ENCODE results near the gene CNDP2.
A peak's percentile ranks its signal among the peaks of the same experiment; 100 is the strongest.
"Not testable (repeated sequence)": the region's sequence is repeated elsewhere in the genome, so short reads cannot be mapped to it uniquely, and the experiment has no call there.

The CNDP2 gene

GRCh38 chr18:74541703-74542555 lies 45.8 kb downstream of the CNDP2 start:
- DNase-seq = no peak

GRCh38 chr18:74544898-74545297 lies 48.7 kb downstream of the CNDP2 start:
- no peak for DNase-seq

GRCh38 chr18:74546007-74546406 lies 49.8 kb downstream of the CNDP2 start:
- no peak for DNase-seq

GRCh38 chr18:74546751-74547530 lies 50.8 kb downstream of the CNDP2 start:
- DNase-seq = no peak

GRCh38 chr18:74547860-74548259 lies 51.7 kb downstream of the CNDP2 start:
- no peak for DNase-seq

- DNase-seq = no peak
Measured at GRCh38 chr18:74549591-74550104, 53.5 kb downstream of the CNDP2 start.

GRCh38 chr18:74550886-74551285 lies 54.7 kb downstream of the CNDP2 start:
- DNase-seq = no peak

- DNase-seq = no peak
Measured at GRCh38 chr18:74551452-74551851, 55.3 kb downstream of the CNDP2 start.

- peak; percentile 30 for DNase-seq
Measured at GRCh38 chr18:74551936-74552555, 55.9 kb downstream of the CNDP2 start.

GRCh38 chr18:74556126-74556525 lies 60.0 kb downstream of the CNDP2 start:
- no peak for DNase-seq

GRCh38 chr18:74558096-74558495 lies 61.9 kb downstream of the CNDP2 start:
- no peak for DNase-seq

- DNase-seq = no peak
Measured at GRCh38 chr18:74562131-74562730, 66.1 kb downstream of the CNDP2 start.

- no peak for DNase-seq
Measured at GRCh38 chr18:74562775-74563174, 66.6 kb downstream of the CNDP2 start.

- DNase-seq = no peak
Measured at GRCh38 chr18:74563999-74564398, 67.8 kb downstream of the CNDP2 start.

- DNase-seq = not testable (repeated sequence)
Measured at GRCh38 chr18:74565164-74565563, 69.0 kb downstream of the CNDP2 start.

- DNase-seq = not testable (repeated sequence)
Measured at GRCh38 chr18:74565993-74566392, 69.8 kb downstream of the CNDP2 start.

- DNase-seq = no peak
Measured at GRCh38 chr18:74567822-74568221, 71.7 kb downstream of the CNDP2 start.

GRCh38 chr18:74569401-74569800 lies 73.2 kb downstream of the CNDP2 start:
- no peak for DNase-seq

- no peak for DNase-seq
Measured at GRCh38 chr18:74570266-74570665, 74.1 kb downstream of the CNDP2 start.

GRCh38 chr18:74571895-74572680 lies 75.9 kb downstream of the CNDP2 start:
- no peak for DNase-seq

- no peak for DNase-seq
Measured at GRCh38 chr18:74573053-74573452, 76.9 kb downstream of the CNDP2 start.
